GM13976 (cell line): ENCODE measurements around the gene CLSTN2.

Experiments
- DNase-seq: peaks from one replicate; pipeline ENCODE4 v3.0.0; 2012; ENCODE audit warnings: low spot score
- in situ Hi-C: fragments of 300-500 bp; cut with MboI; formaldehyde crosslinking; loops from one replicate; pipeline ENCODE4 v1.12.0; 2022; ENCODE audit warnings: low sequenced_read_pairs, mixed read lengths, inconsistent platforms; ENCODE audit not compliant: unreplicated experiment
- TF ChIP-seq, protein P1 (sequence below): IDR thresholded peaks from 2 replicates; pipeline ENCODE4 v1.5.1; 2012; ENCODE audit warnings: borderline replicate concordance, mild to moderate bottlenecking; ENCODE audit not compliant: insufficient read depth; ENCODE audit errors: extremely low read depth, missing control alignments, control extremely low read depth

CLSTN2 gene

GRCh38 chr3:140493271-140493670 is 558.3 kb downstream of the CLSTN2 start:
- DNase-seq = no peak
- TF ChIP-seq, protein P1, sequence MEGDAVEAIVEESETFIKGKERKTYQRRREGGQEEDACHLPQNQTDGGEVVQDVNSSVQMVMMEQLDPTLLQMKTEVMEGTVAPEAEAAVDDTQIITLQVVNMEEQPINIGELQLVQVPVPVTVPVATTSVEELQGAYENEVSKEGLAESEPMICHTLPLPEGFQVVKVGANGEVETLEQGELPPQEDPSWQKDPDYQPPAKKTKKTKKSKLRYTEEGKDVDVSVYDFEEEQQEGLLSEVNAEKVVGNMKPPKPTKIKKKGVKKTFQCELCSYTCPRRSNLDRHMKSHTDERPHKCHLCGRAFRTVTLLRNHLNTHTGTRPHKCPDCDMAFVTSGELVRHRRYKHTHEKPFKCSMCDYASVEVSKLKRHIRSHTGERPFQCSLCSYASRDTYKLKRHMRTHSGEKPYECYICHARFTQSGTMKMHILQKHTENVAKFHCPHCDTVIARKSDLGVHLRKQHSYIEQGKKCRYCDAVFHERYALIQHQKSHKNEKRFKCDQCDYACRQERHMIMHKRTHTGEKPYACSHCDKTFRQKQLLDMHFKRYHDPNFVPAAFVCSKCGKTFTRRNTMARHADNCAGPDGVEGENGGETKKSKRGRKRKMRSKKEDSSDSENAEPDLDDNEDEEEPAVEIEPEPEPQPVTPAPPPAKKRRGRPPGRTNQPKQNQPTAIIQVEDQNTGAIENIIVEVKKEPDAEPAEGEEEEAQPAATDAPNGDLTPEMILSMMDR = no peak
- in situ Hi-C loops = no loop called here

- in situ Hi-C loops = no loop called here
- TF ChIP-seq, protein P1 = no peak
- DNase-seq = no peak
Measured at GRCh38 chr3:140494970-140495369, 560.0 kb downstream of the CLSTN2 start.

DNA sequence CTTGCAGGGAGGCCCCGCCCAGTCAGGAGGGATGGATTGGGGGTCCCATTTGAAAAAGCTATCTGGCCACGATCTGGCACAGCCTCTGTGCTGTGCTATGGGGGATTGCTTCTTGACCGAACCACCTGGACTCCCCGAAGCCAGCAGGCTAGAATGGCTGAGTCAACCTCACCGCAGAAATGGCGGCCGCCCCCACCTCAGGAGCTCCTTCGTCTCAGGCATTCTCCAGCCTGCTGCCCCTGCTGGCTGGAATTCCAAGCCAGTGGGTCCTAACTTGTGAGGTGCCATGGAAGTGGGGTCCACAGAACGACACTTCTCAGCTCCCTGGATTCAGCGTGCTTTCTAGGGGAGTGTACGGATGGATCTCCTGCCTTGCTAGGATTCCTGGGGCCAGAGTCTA is 562.3 kb downstream of the CLSTN2 start:
- in situ Hi-C loops = no loop called here
- TF ChIP-seq, protein P1 = no peak
- DNase-seq = no peak

- no peak for DNase-seq
- TF ChIP-seq, protein P1 = no peak
- in situ Hi-C loops = no loop called here
Measured at GRCh38 chr3:140499114-140499757, 564.3 kb downstream of the CLSTN2 start.

DNA sequence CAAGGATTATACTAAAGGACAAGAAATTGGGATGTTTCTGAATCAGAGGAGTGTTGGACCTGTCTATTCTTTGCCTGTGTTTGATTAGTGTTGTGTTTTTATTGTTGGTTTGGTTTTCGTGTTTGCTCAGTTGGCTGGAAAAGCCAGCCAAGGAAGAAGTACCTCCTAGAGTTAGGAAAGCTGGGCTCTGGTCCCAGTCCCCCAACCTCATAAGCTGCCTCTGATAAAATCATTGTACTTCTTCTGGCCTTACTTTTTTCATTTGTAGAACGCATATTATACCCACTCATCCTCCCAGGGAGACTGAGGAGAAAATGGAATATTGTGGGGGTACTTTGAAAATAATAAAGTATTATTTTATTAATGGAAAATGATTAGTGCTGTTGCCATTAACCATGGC is 565.5 kb downstream of the CLSTN2 start:
- TF ChIP-seq, protein P1 = no peak
- in situ Hi-C loops = no loop called here
- no peak for DNase-seq

DNA sequence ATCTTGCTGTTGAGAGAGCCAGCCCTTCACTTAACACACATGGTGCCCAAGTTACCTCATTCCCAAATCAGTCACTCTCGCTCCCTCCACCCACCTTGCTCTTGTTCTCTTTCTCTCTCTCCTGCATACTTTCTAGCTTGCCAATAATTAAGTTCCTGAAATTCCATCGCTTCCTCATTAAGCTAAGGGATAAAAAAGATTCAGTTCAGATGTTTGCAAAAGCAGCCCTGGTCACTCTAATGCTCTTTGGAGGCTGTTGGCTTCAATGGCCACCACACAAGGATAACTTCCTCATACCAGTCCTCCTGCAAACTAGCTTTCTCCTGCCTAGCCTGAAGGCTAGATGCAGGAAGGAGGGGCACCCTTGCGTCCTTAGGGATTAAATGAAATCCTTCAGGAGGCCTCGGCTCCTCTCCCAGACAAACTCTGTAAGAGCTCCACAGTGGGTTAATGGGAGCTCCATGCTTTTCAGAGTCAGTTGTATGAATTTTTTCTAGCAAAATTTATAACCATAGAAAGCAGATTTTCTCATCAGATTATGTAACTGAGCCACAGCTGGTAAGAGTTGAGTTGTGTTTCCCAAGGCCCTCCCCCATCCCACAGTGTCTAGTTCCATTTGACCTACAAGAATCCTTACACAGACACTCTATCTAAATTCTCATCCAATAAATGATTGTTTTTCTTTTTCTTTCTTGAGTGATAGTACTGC is 566.2 kb downstream of the CLSTN2 start:
- TF ChIP-seq, protein P1 = no peak
- in situ Hi-C loops = no loop called here
- DNase-seq = no peak
